GM21423 (cell line): ENCODE data around the gene KRT3.

Experiments
- ATAC-seq: cut with Tn5 transposase; IDR thresholded peaks from one replicate; pipeline ENCODE4 v1.9.1; 2021; ENCODE audit warnings: mild to moderate bottlenecking, moderate library complexity; ENCODE audit not compliant: unreplicated experiment

The KRT3 gene

DNA sequence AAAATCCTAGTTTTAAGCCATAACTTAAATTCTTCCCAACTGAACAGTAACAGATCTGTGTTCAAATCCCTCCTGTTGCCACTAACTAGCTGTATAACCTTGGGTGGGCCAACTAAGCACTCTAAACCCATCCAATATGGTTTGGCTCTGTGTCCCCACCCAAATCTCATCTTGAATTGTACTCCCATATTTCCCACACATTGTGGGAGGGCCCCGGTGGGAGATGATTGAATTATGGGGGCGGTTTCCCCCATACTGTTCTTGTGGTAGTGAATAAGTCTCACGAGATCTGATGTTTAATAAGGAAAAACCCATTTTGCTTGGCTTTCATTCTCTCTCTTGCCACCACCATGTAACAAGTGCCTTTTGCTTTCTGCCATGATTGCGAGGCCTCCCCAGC is 19.2 kb upstream of the KRT3 start:
- ATAC-seq, result no peak

DNA sequence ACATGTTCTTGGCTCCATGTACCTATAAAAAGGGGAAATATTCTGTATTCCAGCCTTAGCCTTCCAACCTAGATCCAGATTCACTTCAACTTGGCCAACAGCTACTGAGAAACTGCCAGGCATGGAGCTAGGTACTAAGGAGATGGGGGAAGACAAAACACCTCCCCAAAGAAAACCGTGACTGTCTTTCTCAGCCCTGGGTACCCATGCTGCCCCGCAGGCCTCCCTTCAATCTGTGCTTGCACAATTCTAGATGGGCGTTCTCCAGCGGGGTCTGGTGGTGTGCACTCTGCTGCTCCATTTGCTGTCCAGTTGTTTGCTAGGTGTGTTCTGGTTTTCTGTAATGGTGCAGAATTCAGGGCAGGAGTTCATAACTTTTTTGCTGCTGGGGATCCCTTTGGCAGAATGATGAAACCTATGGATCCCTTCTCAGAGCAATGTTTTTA is 18.8 kb upstream of the KRT3 start:
- no peak for ATAC-seq

GRCh38 chr12:52813885-52814709 is 18.2 kb upstream of the KRT3 start, which contains the start of gene KRT4:
Gene KRT4 (minus strand): TSS chr12:52814116. CDS start chr12:52814058, 58 bp downstream.
- no peak for ATAC-seq

- no peak for ATAC-seq
These were observed 17.4 kb upstream of the KRT3 start for GRCh38 chr12:52813203-52813819.

DNA sequence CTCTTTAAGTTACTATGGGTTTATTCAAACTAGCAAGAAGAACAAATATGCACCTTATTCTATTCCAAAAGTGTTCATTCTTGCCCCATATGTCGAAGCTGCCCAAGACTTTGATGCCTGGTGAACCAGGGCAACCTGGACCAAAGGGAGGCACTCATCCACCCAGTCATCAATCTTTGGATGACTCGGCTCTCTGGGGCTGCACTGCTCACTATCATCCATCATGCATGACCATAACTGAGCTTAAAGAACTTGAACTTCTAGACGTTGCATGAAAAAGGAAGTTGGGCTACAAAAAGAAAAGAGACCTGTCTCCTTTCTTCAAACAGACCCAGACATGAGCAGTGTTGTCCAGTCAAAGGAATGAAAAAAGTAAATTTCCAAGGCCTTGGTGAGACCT is 16.8 kb upstream of the KRT3 start:
- ATAC-seq, result no peak

DNA sequence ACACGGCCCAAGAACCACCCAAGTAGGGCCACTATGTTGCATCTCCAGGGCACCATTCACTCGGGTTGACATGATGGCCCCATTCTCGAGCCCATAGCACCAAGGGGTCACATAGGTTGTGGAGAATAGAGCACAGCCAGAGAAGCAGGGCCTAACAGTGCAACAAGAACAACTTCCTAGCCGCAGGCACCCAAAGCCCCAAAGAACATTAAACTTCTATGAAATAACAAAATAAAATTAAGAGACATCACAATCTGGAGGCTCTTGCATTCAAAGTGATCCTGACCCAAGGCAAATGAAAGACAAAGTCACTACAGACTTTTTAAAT is 16.1 kb upstream of the KRT3 start:
- no peak for ATAC-seq

DNA sequence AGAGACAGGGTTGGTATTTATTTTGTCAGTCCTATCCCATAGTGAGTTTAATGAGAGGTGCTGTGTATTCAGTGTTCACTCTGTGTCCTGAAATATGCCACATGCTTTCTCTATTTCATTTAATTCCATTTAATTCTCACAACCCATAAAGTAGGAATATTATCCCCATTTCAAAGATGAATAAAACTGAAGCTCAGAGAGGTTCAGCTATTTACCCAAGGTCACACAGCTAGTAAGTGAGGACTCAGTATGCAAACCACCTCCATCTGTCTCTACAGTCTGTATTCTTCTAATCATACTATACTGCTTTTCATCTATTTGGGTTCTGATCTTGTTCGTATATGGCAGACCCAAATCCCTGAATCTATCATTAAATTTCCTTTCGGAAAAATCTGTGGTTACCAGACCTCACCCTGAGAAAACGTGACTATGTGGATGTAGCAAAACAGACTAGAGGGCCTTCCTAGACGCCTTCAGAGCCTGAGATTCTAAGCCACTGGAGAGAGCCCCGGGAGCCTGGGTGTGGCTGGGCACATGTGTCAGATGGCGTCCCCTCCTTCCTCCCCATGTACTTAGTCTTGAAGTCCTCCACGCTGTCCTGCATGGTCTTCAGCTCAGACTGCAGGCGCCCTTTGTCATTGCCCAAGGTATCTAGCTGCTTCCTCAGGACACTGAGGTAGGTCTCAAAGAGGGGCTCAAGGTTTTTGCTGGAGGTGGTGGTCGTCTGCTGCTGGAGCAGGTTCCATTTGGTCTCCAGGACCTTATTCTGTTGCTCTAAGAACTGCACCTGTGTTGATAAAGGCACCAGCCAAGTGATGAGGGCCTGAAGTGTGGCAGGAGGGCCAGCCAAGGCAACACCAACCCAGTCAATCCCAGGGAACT is 15.5 kb upstream of the KRT3 start:
- no peak for ATAC-seq

GRCh38 chr12:52810554-52810953 is 14.6 kb upstream of the KRT3 start:
- no peak for ATAC-seq

DNA sequence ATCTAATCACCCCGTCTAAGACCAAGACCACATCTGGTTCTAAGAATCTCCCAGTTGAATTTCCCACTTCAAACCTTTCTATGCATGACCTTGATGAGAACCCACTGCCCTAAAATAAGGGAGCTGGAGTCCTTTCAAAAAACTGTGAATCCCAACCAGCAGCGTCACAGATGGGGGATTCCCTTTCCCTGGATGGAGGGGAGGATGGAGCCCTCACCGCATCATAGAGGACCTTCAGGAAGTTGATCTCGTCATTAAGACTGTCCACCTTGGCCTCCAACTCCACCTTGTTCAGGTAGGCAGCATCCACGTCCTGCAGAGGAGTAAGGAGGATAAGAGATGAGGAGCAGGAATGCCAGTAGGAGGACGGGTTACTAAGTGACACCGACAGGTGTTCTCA is 13.2 kb upstream of the KRT3 start:
- no peak for ATAC-seq

- ATAC-seq, result no peak
These were observed 12.8 kb upstream of the KRT3 start for GRCh38 chr12:52808573-52809160.

DNA sequence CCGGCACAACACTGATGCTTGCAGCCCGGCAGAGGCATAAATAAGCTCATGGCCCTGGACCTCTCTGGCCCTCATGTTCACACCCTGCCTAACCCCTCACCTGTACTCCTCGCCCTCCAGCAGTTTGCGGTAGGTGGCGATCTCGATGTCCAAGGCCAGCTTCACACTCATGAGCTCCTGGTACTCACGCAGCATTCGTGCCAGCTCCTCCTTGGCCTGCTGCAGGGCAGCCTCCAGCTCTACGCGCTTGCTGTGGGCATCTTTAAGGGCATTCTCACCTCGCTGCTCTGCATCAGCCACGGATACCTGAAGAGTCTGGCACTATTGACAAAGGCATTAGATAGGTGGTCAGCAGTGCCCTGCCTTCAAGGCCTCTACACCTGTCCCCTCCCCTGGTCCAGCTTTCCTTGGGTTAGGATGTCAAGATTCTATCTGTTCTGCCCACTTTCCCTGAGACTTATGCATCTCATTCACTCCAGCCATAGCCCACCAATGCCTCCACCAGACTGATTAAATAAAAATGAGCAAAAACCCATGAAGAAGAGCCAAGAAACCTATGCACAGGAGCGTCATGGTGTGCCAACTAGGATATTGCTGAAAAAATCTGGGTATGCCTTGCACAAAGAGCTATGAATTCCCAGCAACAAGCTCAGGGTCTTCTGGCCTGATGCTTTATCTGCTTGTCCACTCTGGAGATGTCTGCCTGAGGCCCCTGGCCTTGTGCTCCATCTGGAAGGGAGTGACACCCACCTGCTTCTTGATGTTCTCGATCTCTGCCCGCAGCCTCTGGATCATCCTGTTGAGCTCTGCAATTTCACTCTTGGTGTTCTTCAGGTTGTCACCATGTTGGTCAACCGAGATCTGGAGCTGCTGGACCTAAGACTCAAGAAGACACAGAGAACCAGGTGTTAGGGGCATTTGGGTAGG is 11.9 kb upstream of the KRT3 start:
- no peak for ATAC-seq

- ATAC-seq, result no peak
These were observed 11.1 kb upstream of the KRT3 start for GRCh38 chr12:52806821-52807543.

GRCh38 chr12:52806169-52806811 is 10.4 kb upstream of the KRT3 start:
- no peak for ATAC-seq

- ATAC-seq, result no peak
These were observed 9.8 kb upstream of the KRT3 start for GRCh38 chr12:52805739-52806138.

DNA sequence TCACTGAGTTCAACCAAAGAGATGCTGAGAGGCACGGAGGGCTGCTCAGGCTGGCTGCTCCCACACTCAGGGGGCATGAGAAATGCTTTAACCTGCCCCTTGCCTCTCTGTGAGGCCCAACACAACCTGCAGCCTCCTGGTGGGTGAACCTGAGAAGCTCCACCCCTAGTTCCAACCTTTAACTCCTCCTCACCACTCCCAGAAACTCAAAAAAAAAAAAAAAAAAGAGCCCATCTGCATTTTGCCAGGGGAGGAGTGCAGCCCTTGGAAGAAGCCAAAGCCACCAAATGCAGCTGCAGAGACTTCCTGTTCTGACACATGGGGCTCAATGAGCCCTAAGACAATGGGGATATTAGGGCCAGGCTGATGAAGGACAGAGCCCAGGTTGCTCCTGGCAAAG is 9.1 kb upstream of the KRT3 start:
- no peak for ATAC-seq

GRCh38 chr12:52802442-52802841 is 6.5 kb upstream of the KRT3 start:
- no peak for ATAC-seq

- no peak for ATAC-seq
These were observed 5.9 kb upstream of the KRT3 start for GRCh38 chr12:52801773-52802172.

- no peak for ATAC-seq
These were observed 4.5 kb upstream of the KRT3 start for GRCh38 chr12:52800259-52800917.
